Endothelial cell of umbilical vein (primary cell): ENCODE data around the gene NUP62. TPM values are rescaled to one million over a fixed set of nuclear protein-coding genes. Genes with fewer than 3 reads are reported as not detected.
A peak's percentile ranks its signal among the peaks of the same experiment; 100 is the strongest.

Experiments
- Bru-seq: library from RNA; stranded (reverse); fragments of 400-500 nt; gene quantifications from one replicate; lab custom pipeline; 2021; lab: Mats Ljungman, UMichigan
- BruChase-seq, 2 experiments: library from RNA; stranded (reverse); fragments of 400-500 nt; gene quantifications; one replicate each; lab custom pipeline; 2021; lab: Mats Ljungman, UMichigan
- BruUV-seq: library from RNA; stranded (reverse); fragments of 400-500 nt; replicated peaks from 2 replicates; lab custom pipeline; 2021; lab: Mats Ljungman, UMichigan
- CTCF ChIA-PET: fragments of 300-600, 350-600 bp; sonication (Branson Sonifier 250); formaldehyde crosslinking; loops from one replicate; lab custom pipeline; 2021; ENCODE audit warnings: antibody characterized with exemption, inconsistent platforms; lab: Charles Lee
- POLR2A ChIA-PET: fragments of 300-600, 350-600 bp; sonication (Branson Sonifier 250); formaldehyde crosslinking; loops from one replicate; lab custom pipeline; 2021; ENCODE audit warnings: antibody characterized with exemption, inconsistent platforms; lab: Charles Lee
- DNase-seq: peaks from one replicate; pipeline ENCODE4 v3.0.0-alpha.2; 2011; ENCODE audit warnings: low read depth, low spot score
- FAIRE-seq: peaks from 2 replicates; lab custom pipeline; 2011; peaks lifted over from hg19 to GRCh38; lab: Jason Lieb, UNC
- H2AFZ ChIP-seq: 2 replicates; pipeline ENCODE4 v1.6.0; 2012; ENCODE audit warnings: low read depth, low read length, control low read depth, inconsistent platforms
- H3K27ac ChIP-seq: 2 replicates; pipeline ENCODE4 v1.5.1; 2011; ENCODE audit warnings: low read depth, mild to moderate bottlenecking, control low read depth, low read length, moderate library complexity; ENCODE audit not compliant: insufficient read depth
- H3K27me3 ChIP-seq, 2 experiments: 2 replicates each; pipeline versions ENCODE4 v1.6.0 to v1.6.1; 2011; ENCODE audit warnings: low read length in 2 of 2, mixed read lengths in 1 of 2; ENCODE audit not compliant: control insufficient read depth in 2 of 2, insufficient read depth in 2 of 2
- H3K36me3 ChIP-seq, 2 experiments: 2 replicates in 1 of 2; 3 replicates in 1 of 2; pipeline ENCODE4 v1.5.1; 2011; ENCODE audit warnings: low read length in 2 of 2, mild to moderate bottlenecking in 1 of 2, moderate library complexity in 1 of 2; ENCODE audit not compliant: control insufficient read depth in 2 of 2, insufficient read depth in 2 of 2; ENCODE audit errors: extremely low read depth in 1 of 2
- H3K4me1 ChIP-seq: 3 replicates; pipeline ENCODE4 v1.5.1; 2011; ENCODE audit warnings: mild to moderate bottlenecking, low read length; ENCODE audit not compliant: control insufficient read depth, insufficient read depth; ENCODE audit errors: extremely low read depth
- H3K4me2 ChIP-seq: 2 replicates; pipeline ENCODE4 v1.6.1; 2011; ENCODE audit warnings: low read length, control low read depth, mixed read lengths; ENCODE audit not compliant: insufficient read depth
- H3K4me3 ChIP-seq, 3 experiments: fragments of 200-600 bp in 1 of 3; sonication (generic), shearing (Covaris generic) in 1 of 3; replicated peaks in 1 of 3; 2 replicates each; pipeline ENCODE4 v1.5.1; 2011 to 2016; ENCODE audit warnings: control low read depth in 3 of 3, low read length in 3 of 3, mild to moderate bottlenecking in 2 of 3, inconsistent platforms in 1 of 3, low read depth in 1 of 3, moderate library complexity in 1 of 3; ENCODE audit not compliant: insufficient read depth in 1 of 3
- H3K79me2 ChIP-seq: 2 replicates; pipeline ENCODE4 v1.6.0; 2012; ENCODE audit warnings: low read length, inconsistent platforms; ENCODE audit not compliant: control insufficient read depth, insufficient read depth
- H3K9ac ChIP-seq: replicated peaks from 2 replicates; pipeline ENCODE3; 2011; ENCODE audit warnings: low read length, control low read depth; ENCODE audit not compliant: insufficient read depth; ENCODE audit errors: extremely low read depth
- H3K9me1 ChIP-seq: replicated peaks from 3 replicates; pipeline ENCODE4 v1.6.0; 2011; ENCODE audit warnings: mild to moderate bottlenecking, low read length; ENCODE audit not compliant: control insufficient read depth, insufficient read depth; ENCODE audit errors: extremely low read depth
- H3K9me3 ChIP-seq: replicated peaks from 2 replicates; pipeline ENCODE4 v1.5.1; 2012; ENCODE audit warnings: low read length, inconsistent platforms; ENCODE audit not compliant: control insufficient read depth, insufficient read depth
- H4K20me1 ChIP-seq: replicated peaks from 2 replicates; pipeline ENCODE3; 2011; ENCODE audit warnings: mild to moderate bottlenecking, low read length; ENCODE audit not compliant: control insufficient read depth, insufficient read depth; ENCODE audit errors: extremely low read depth
- FOS ChIP-seq: IDR thresholded peaks from 2 replicates; pipeline ENCODE4 v1.6.1; 2011; ENCODE audit warnings: mild to moderate bottlenecking, low read length, moderate library complexity, borderline replicate concordance; ENCODE audit not compliant: insufficient read depth
- MAX ChIP-seq: IDR thresholded peaks from 2 replicates; pipeline ENCODE4 v1.6.1; 2011; ENCODE audit not compliant: insufficient read depth, insufficient read length
- POLR2A ChIP-seq: IDR thresholded peaks from 2 replicates; pipeline ENCODE4 v1.6.1; 2012; ENCODE audit warnings: low read depth, mild to moderate bottlenecking, control low read depth, low read length
- POLR2AphosphoS5 ChIP-seq: IDR thresholded peaks from 2 replicates; pipeline ENCODE4 v1.6.1; 2012; ENCODE audit warnings: low read depth, mild to moderate bottlenecking, control low read depth, low read length, moderate library complexity; ENCODE audit not compliant: insufficient read depth
- dilution Hi-C: fragments of 300-500 bp; cut with MboI; formaldehyde crosslinking; loops from one replicate; pipeline ENCODE4 v1.15.0; 2019; ENCODE audit warnings: low sequenced_read_pairs; ENCODE audit not compliant: extremely low pct_ligation_motif_present
- intact Hi-C: fragments of 100-400 bp; cut with micrococcal nuclease; formaldehyde crosslinking; loops from one replicate; pipeline ENCODE4 v1.10.0; 2022
- long read RNA-seq: library from polyadenylated mRNA; stranded (forward); transcript quantifications from one replicate; pipeline ENCODE4 v2.0.0, GENCODE V29; 2021
- polyA minus RNA-seq, 3 experiments: library from RNA; depleted of rRNA, polyadenylated mRNA; stranded (reverse); fragments of >200 nt; gene quantifications; 1 replicate in 1 of 3; 2 replicates in 2 of 3; pipeline ENCODE4 v1.2.3, GENCODE V29; 2011
- polyA plus RNA-seq, 4 experiments: library from polyadenylated mRNA; depleted of rRNA in 3 of 4; stranded (reverse) in 3 of 4; unstranded in 1 of 4; fragments of >200 nt; gene quantifications; 2 replicates each; pipeline versions ENCODE4 v1.2.1 to v1.2.3, GENCODE V29; 2011 to 2012; ENCODE audit warnings: missing spikeins in 1 of 4
- total RNA-seq: library from RNA; stranded (reverse); gene quantifications from 2 replicates; pipeline ENCODE4 v1.2.3, GENCODE V29; 2021

Gene NUP62, protein sequence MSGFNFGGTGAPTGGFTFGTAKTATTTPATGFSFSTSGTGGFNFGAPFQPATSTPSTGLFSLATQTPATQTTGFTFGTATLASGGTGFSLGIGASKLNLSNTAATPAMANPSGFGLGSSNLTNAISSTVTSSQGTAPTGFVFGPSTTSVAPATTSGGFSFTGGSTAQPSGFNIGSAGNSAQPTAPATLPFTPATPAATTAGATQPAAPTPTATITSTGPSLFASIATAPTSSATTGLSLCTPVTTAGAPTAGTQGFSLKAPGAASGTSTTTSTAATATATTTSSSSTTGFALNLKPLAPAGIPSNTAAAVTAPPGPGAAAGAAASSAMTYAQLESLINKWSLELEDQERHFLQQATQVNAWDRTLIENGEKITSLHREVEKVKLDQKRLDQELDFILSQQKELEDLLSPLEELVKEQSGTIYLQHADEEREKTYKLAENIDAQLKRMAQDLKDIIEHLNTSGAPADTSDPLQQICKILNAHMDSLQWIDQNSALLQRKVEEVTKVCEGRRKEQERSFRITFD
- total RNA-seq = 83.2 and 93.7 TPM in 2 replicates
- polyA plus RNA-seq = 28.8 and 32.0 TPM in 2 replicates
- 26.0 and 26.5 TPM in 2 replicates for polyA plus RNA-seq (2011; cell fraction: cytosol; rRNA removed)
- polyA plus RNA-seq (2011; cell fraction: nucleus; rRNA removed) = 22.8 and 25.0 TPM in 2 replicates
- 52.6 and 52.8 TPM in 2 replicates for polyA plus RNA-seq (2012)
- 26.9 and 27.0 TPM in 2 replicates for polyA minus RNA-seq
- 15.8 TPM for polyA minus RNA-seq (2011; cell fraction: cytosol; rRNA and poly(A)+ RNA removed)
- 17.7 and 19.4 TPM in 2 replicates for polyA minus RNA-seq (2011; cell fraction: nucleus; rRNA and poly(A)+ RNA removed)
- Bru-seq, nascent RNA = percentile 82 among the genes with signal in this experiment
- BruChase-seq, experiment 1, labeled RNA remaining after a 6-hour chase = percentile 94 among the genes with signal in this experiment
- BruChase-seq, experiment 2, labeled RNA remaining after a 2-hour chase = percentile 97 among the genes with signal in this experiment
- long read RNA-seq, transcript NUP62-201 (3 exons, 2,870 nt) = minor isoform, 48 of 213 reads
- long read RNA-seq, transcript NUP62-202 (2 exons, 3,479 nt) = major isoform, 63 of 213 reads
- long read RNA-seq, transcript NUP62-216 (3 exons, 562 nt) = minor isoform, 8 of 213 reads
- long read RNA-seq, transcript NUP62-211 (3 exons, 2,053 nt) = minor isoform, 35 of 213 reads
- long read RNA-seq, partial matches to known transcripts = 1 of 213 reads
- long read RNA-seq, other reads (novel, unspliced or antisense) = 58 of 213 reads

GRCh38 chr19:49929121-49929610, at the start of gene NUP62, which contains the start of gene ATF5:
Gene NUP62, minus strand, starts transcription at chr19:49929504. Its CDS starts 19,697 bp downstream, at chr19:49909807.
Gene ATF5, plus strand, starts transcription at chr19:49929205. Its CDS starts 1,646 bp downstream, at chr19:49930851.
- no peaks in the 10 kb centered on the region for H4K20me1 ChIP-seq
- no peaks in the 10 kb centered on the region for H3K27me3 ChIP-seq
- H3K4me2 ChIP-seq = peak within 1 kb of the TSS; percentile 83
- TF ChIP-seq FOS = no peak
- peak; percentile 80 for TF ChIP-seq POLR2A
- peak; percentile 44 for TF ChIP-seq MAX
- peak; percentile 89 for TF ChIP-seq POLR2AphosphoS5
- H3K9ac ChIP-seq = peak within 1 kb of the TSS; percentile 90
- dilution Hi-C loops = no loop called here
- BruUV-seq = TSS peak; percentile 89
- CTCF ChIA-PET = interaction anchor here (0.7 to 1.4 kb wide), 5 partner anchors 10 to 39 kb away, joined by 3 to 4 read pairs (median 3); no protein-coding TSS in a partner anchor
- POLR2A ChIA-PET = interaction anchor here (0.8 to 0.9 kb wide), 3 partner anchors 17 to 876 kb away, joined by 3 to 6 read pairs (median 3); no protein-coding TSS in a partner anchor
- intact Hi-C loops = loop anchor here (1.0 to 2.0 kb wide), 3 partner anchors 32 to 288 kb away; partner anchors contain the start of genes AKT1S1, IL4I1, RRAS and TBC1D17
- peaks cover 10% of the 10 kb centered on the region for H3K4me1 ChIP-seq
- H3K9me1 ChIP-seq = no peaks in the 10 kb centered on the region
- no peaks in the 10 kb centered on the region for H3K9me3 ChIP-seq
- FAIRE-seq (no peak), DNase-seq (no peak)
- peak within 1 kb of the TSS; percentile 79 for H3K27ac ChIP-seq
- peaks cover 46% of the 10 kb centered on the region for H3K79me2 ChIP-seq
- H2AFZ ChIP-seq = peak within 1 kb of the TSS; percentile 44
- H3K36me3 ChIP-seq = peaks cover 6 to 7% of the 10 kb centered on the region in 2 experiments
- peak within 1 kb of the TSS; percentile 88 to 99 (median 91) for H3K4me3 ChIP-seq
